CD4-positive, alpha-beta T cell (primary cell): ENCODE results near the gene CCDC177. TPM values are rescaled to one million over a fixed set of nuclear protein-coding genes. Genes with fewer than 3 reads are reported as not detected.

Experiments used
- ATAC-seq: fragments of 200-7000 bp; cut with Tn5 transposase; one replicate; pipeline ENCODE4 v1.10.0; 2022; ENCODE audit warnings: mild to moderate bottlenecking; ENCODE audit not compliant: poor library complexity
- CTCF ChIA-PET: fragments of 350-600 bp; sonication (Branson Sonifier 250); formaldehyde crosslinking; loops from one replicate; lab custom pipeline; 2021; ENCODE audit warnings: antibody characterized with exemption, inconsistent platforms; lab: Charles Lee
- POLR2A ChIA-PET: fragments of 350-600 bp; sonication (Branson Sonifier 250); formaldehyde crosslinking; loops from one replicate; lab custom pipeline; 2021; ENCODE audit warnings: antibody characterized with exemption, inconsistent platforms; lab: Charles Lee
- DNase-seq, 14 experiments: peaks; one replicate each; pipeline ENCODE4 v3.0.0-alpha.2; 2013 to 2020; ENCODE audit warnings: mixed read lengths in 2 of 14
- H3K27ac ChIP-seq, 2 donors: one replicate each; pipeline versions ENCODE4 v1.5.1 to v1.7.0; 2013; ENCODE audit warnings: low read length in 2 of 2, low read depth in 1 of 2, mild to moderate bottlenecking in 1 of 2
- H3K27me3 ChIP-seq, 2 experiments: 1 replicate in 1 of 2; 2 replicates in 1 of 2; pipeline versions ENCODE4 v1.6.1 to v1.7.0; 2013; ENCODE audit warnings: low read length in 2 of 2, control low read depth in 1 of 2, mild to moderate bottlenecking in 1 of 2, moderate library complexity in 1 of 2; ENCODE audit not compliant: insufficient read depth in 2 of 2, control insufficient read depth in 1 of 2
- H3K36me3 ChIP-seq: one replicate; pipeline ENCODE4 v1.6.1; 2013; ENCODE audit warnings: low read length, control low read depth; ENCODE audit not compliant: insufficient read depth
- H3K4me1 ChIP-seq: one replicate; pipeline ENCODE4 v1.6.1; 2013; ENCODE audit warnings: low read length, control low read depth; ENCODE audit not compliant: insufficient read depth
- H3K4me3 ChIP-seq: one replicate; pipeline ENCODE4 v1.5.1; 2013; ENCODE audit warnings: mild to moderate bottlenecking, low read length, moderate library complexity
- H3K9me3 ChIP-seq, 2 experiments: 1 replicate in 1 of 2; 2 replicates in 1 of 2; pipeline versions ENCODE4 v1.6.1 to v1.7.0; 2013; ENCODE audit warnings: low read length in 2 of 2, mild to moderate bottlenecking in 2 of 2, control low read depth in 1 of 2, moderate library complexity in 1 of 2; ENCODE audit not compliant: control insufficient read depth in 1 of 2, insufficient read depth in 1 of 2
- H3K27ac Mint-ChIP-seq: one replicate; pipeline ENCODE4 v1.8.0; 2020; ENCODE audit warnings: mixed read lengths
- H3K27me3 Mint-ChIP-seq: one replicate; pipeline ENCODE4 v1.8.0; 2021; ENCODE audit warnings: mixed read lengths
- H3K36me3 Mint-ChIP-seq: one replicate; pipeline ENCODE4 v1.8.0; 2021; ENCODE audit warnings: low read depth, mixed read lengths
- H3K4me1 Mint-ChIP-seq: one replicate; pipeline ENCODE4 v1.8.0; 2021; ENCODE audit warnings: low read depth, mixed read lengths
- H3K4me3 Mint-ChIP-seq: one replicate; pipeline ENCODE4 v1.8.0; 2020; ENCODE audit warnings: mild to moderate bottlenecking, mixed read lengths
- H3K9me3 Mint-ChIP-seq: one replicate; pipeline ENCODE4 v1.8.0; 2020; ENCODE audit warnings: mixed read lengths
- intact Hi-C, 2 experiments: fragments of 100-400 bp; cut with DNase I in 1 of 2; cut with micrococcal nuclease in 1 of 2; formaldehyde crosslinking; loops; one replicate each; pipeline versions ENCODE4 v1.15.1 to v1.9.0; 2023 to 2025; cut with DNase I, micrococcal nuclease
- total RNA-seq, 174 experiments: library from RNA in 2 of 174; stranded (reverse) in 2 of 174; gene quantifications; one replicate each; pipeline ENCODE4 v1.2.3 and lab custom pipeline; 2021 to 2026
- TF ChIP-seq, protein P1 (sequence below): fragments of 200-600 bp; IDR thresholded peaks from one replicate; pipeline ENCODE4 v1.8.0; 2022; ENCODE audit warnings: antibody characterized with exemption, mild to moderate bottlenecking

CCDC177 gene
- total RNA-seq, 2 experiments from 2014 or later = not detected

DNA sequence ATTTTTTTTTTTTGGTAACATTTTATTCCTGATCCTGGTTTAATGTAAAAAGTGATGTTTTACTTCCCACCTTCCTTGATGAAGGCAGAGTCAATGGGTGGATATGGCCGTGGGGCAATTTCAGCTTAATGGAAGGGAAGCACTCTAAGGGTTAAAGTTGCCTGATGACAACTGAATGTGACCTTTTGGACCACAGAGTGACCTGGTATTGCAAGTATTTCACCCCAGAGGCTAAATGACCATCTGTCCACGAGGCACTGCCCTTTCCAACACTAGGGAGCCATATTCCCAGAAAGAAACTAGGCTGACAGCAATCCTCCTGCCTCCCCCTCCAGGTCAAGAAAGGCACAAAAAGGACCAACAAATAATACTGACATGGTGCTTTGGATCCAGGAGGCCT, 4.8 kb downstream of the CCDC177 start:
- Mint-ChIP-seq H3K27me3 (peaks cover 76% of the 10 kb centered on the region), H3K4me3 (no peak overlapping the region)

DNA sequence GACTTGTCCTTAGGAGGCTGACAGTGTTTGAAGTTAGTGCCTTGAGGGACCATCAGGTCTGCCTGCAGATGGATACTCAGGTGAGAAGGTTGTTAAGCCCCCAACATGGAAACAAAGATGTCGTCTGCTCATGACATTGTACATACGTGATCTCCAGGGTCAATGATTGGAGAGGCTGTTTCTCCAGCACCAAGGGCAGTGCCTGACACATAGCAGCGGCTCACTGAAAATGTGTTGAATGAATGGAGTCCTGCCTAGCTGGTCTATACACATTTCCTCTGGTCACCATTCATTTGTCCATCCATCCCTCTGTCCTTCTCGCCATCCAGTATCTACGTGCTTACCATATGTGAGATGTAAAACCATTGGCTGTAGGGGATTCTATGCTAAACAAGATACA, 7.1 kb downstream of the CCDC177 start:
- no peak for DNase-seq
- POLR2A ChIA-PET = no interaction called here
- CTCF ChIA-PET = no interaction called here
- no peaks in the 10 kb centered on the region for H3K9me3 Mint-ChIP-seq
- H3K27ac ChIP-seq = no peak overlapping the region
- intact Hi-C loops = no loop called here
- H3K27ac Mint-ChIP-seq = no peak overlapping the region
- TF ChIP-seq, protein P1, sequence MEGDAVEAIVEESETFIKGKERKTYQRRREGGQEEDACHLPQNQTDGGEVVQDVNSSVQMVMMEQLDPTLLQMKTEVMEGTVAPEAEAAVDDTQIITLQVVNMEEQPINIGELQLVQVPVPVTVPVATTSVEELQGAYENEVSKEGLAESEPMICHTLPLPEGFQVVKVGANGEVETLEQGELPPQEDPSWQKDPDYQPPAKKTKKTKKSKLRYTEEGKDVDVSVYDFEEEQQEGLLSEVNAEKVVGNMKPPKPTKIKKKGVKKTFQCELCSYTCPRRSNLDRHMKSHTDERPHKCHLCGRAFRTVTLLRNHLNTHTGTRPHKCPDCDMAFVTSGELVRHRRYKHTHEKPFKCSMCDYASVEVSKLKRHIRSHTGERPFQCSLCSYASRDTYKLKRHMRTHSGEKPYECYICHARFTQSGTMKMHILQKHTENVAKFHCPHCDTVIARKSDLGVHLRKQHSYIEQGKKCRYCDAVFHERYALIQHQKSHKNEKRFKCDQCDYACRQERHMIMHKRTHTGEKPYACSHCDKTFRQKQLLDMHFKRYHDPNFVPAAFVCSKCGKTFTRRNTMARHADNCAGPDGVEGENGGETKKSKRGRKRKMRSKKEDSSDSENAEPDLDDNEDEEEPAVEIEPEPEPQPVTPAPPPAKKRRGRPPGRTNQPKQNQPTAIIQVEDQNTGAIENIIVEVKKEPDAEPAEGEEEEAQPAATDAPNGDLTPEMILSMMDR = no peak
- no peaks in the 10 kb centered on the region for H3K4me1 Mint-ChIP-seq
- H3K36me3 ChIP-seq = no peaks in the 10 kb centered on the region
- H3K36me3 Mint-ChIP-seq = no peaks in the 10 kb centered on the region
- peaks cover 8% of the 10 kb centered on the region for H3K4me1 ChIP-seq
- peaks cover 0 to 5% of the 10 kb centered on the region in 2 experiments for H3K9me3 ChIP-seq
- no peak overlapping the region for H3K4me3 Mint-ChIP-seq
- no peak overlapping the region for H3K4me3 ChIP-seq
- ATAC-seq = no peak
- peaks cover 29 to 57% of the 10 kb centered on the region in 2 experiments for H3K27me3 ChIP-seq
- H3K27me3 Mint-ChIP-seq = peaks cover 78% of the 10 kb centered on the region

More for the DNA sequence above, 4.8 kb downstream of the CCDC177 start:
- ChIA-PET CTCF (no interaction called here), POLR2A (no interaction called here)
- Mint-ChIP-seq H3K36me3 (no peaks in the 10 kb centered on the region), H3K9me3 (no peaks in the 10 kb centered on the region), H3K4me1 (peaks cover 11% of the 10 kb centered on the region), H3K27ac (no peak overlapping the region)
- H3K9me3 ChIP-seq = peaks cover 0 to 14% of the 10 kb centered on the region in 2 experiments
- intact Hi-C loops = loop anchor here (10.0 kb wide), 2 partner anchors 445 to 705 kb away; no protein-coding TSS in a partner anchor
- no peaks in the 10 kb centered on the region for H3K36me3 ChIP-seq
- DNase-seq (no peak), ATAC-seq (no peak)
- TF ChIP-seq, protein P1 = no peak
- H3K4me1 ChIP-seq = peaks cover 29% of the 10 kb centered on the region
- peaks cover 40 to 68% of the 10 kb centered on the region in 2 experiments for H3K27me3 ChIP-seq
- H3K4me3 ChIP-seq = no peak overlapping the region
- no peak overlapping the region for H3K27ac ChIP-seq

DNA sequence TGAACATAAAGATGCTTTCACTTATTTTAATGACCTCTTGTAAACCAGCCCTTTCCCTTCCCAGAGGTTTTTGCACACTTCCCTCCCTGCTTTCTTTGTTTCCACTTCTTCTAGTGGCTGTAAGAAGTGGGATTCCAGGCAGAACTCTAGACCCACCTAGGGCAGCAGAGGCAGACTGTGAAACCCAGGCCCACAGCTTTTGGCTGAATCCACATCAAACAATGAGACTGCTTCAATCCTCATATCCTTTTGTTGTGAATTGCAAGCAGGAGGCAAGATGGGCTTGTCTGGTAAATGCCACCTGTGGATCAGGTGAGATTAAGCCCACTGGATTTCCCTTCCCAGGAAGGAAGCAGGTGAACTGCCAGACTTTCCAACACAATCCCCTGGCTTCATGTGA, 12.8 kb downstream of the CCDC177 start:
- ATAC-seq = no peak
- no peak for DNase-seq
- H3K4me3 ChIP-seq = no peak overlapping the region
- H3K36me3 ChIP-seq = no peaks in the 10 kb centered on the region
- H3K36me3 Mint-ChIP-seq = no peaks in the 10 kb centered on the region
- no peaks in the 10 kb centered on the region for H3K4me1 Mint-ChIP-seq
- no peak overlapping the region for H3K27ac Mint-ChIP-seq
- no peak overlapping the region for H3K4me3 Mint-ChIP-seq
- H3K9me3 ChIP-seq = no peaks in the 10 kb centered on the region
- intact Hi-C loops = no loop called here
- peaks cover 6 to 41% of the 10 kb centered on the region in 2 experiments for H3K27me3 ChIP-seq
- no peaks in the 10 kb centered on the region for H3K4me1 ChIP-seq
- ChIA-PET POLR2A (no interaction called here), CTCF (no interaction called here)
- H3K27ac ChIP-seq = no peak overlapping the region
- TF ChIP-seq, protein P1 = no peak
- peaks cover 70% of the 10 kb centered on the region for H3K27me3 Mint-ChIP-seq
- H3K9me3 Mint-ChIP-seq = no peaks in the 10 kb centered on the region
